Left lung (tissue), 10 donors: ENCODE data around the gene PYROXD2. TPM values are rescaled to one million over a fixed set of nuclear protein-coding genes. Genes with fewer than 3 reads are reported as not detected.

Experiments
- ATAC-seq: fragments of 200-7000 bp; cut with Tn5 transposase; one replicate; pipeline ENCODE4 v1.9.1; 2020; ENCODE audit warnings: moderate library complexity
- DNase-seq, 4 donors: peaks; one replicate each; pipeline ENCODE4 v3.0.0-alpha.2; 2013 to 2020
- H3K27ac ChIP-seq, 2 donors: fragments of 200-600 bp; sonication (generic) in 1 of 2; one replicate each; pipeline versions ENCODE4 v1.5.0 to v1.8.0; 2020 to 2021
- H3K27me3 ChIP-seq, 2 donors: fragments of 200-600 bp; sonication (generic) in 1 of 2; one replicate each; pipeline versions ENCODE4 v1.5.0 to v1.8.0; 2020 to 2021
- H3K36me3 ChIP-seq, 2 donors: fragments of 200-600 bp; sonication (generic) in 1 of 2; one replicate each; pipeline versions ENCODE4 v1.5.0 to v1.8.0; 2020 to 2021
- H3K4me1 ChIP-seq, 2 donors: fragments of 200-600 bp; one replicate each; pipeline ENCODE4 v1.8.0; 2021
- H3K4me3 ChIP-seq, 2 donors: fragments of 200-600 bp; sonication (generic) in 1 of 2; one replicate each; pipeline versions ENCODE4 v1.5.0 to v1.8.0; 2020 to 2021; ENCODE audit warnings: mild to moderate bottlenecking in 1 of 2
- H3K9me3 ChIP-seq, 2 donors: fragments of 200-600 bp; sonication (generic) in 1 of 2; one replicate each; pipeline versions ENCODE4 v1.5.0 to v1.8.0; 2020 to 2021
- CTCF ChIP-seq, 2 donors: fragments of 200-600 bp; sonication (generic) in 1 of 2; IDR thresholded peaks; one replicate each; pipeline versions ENCODE4 v1.5.0 to v1.8.0; 2021; ENCODE audit warnings: antibody characterized with exemption in 2 of 2
- intact Hi-C, 2 donors: fragments of 100-400 bp; cut with DNase I; formaldehyde crosslinking; loops; one replicate each; pipeline versions ENCODE4 v1.11.2 to v1.14.2; 2022
- polyA plus RNA-seq, 6 donors: library from polyadenylated mRNA; unstranded; fragments of 120-200 nt; gene quantifications; one replicate each; pipeline ENCODE4 v1.2.1, GENCODE V29; 2013; ENCODE audit not compliant: insufficient read length in 6 of 6
- total RNA-seq, 2 donors: library from RNA; stranded (reverse); fragmentation: NEBNext Ultra II Directional; extraction: Animal tissue kit (Norgen Biotek cat#: 25700); gene quantifications; one replicate each; pipeline ENCODE4 v1.2.1, GENCODE V29; 2021
- donor health status: DM: no; HTN: yes; CAD: no.
- donor health status: DM: no; HTN: no; CAD: no.

Gene PYROXD2
- total and polyA plus RNA-seq, 8 donors = 8.2 to 48.2 (median 38.3) TPM

- Histone ChIP-seq H3K36me3 (peaks cover 0 to 96% of the 10 kb centered on the region in 2 donors), H3K4me3 (no peak overlapping the region), H3K9me3 (no peaks in the 10 kb centered on the region), H3K27me3 (no peaks in the 10 kb centered on the region), H3K4me1 (no peaks in the 10 kb centered on the region), H3K27ac (no peak overlapping the region)
- TF ChIP-seq CTCF (IDR thresholded peaks at IDR 0.05) = no peak
- intact Hi-C loops = no loop called here
- DNase-seq (no peak), ATAC-seq (no peak)
Measured at GRCh38 chr10:98424295-98425254, 9.6 kb upstream of the PYROXD2 start.

- Histone ChIP-seq H3K4me3 (no peak overlapping the region), H3K27me3 (no peaks in the 10 kb centered on the region), H3K27ac (no peak overlapping the region), H3K4me1 (no peaks in the 10 kb centered on the region), H3K9me3 (no peaks in the 10 kb centered on the region), H3K36me3 (peaks cover 0 to 96% of the 10 kb centered on the region in 2 donors)
- DNase-seq (no peak), ATAC-seq (no peak)
- no peak for TF ChIP-seq CTCF (IDR thresholded peaks at IDR 0.05)
- intact Hi-C loops = no loop called here
Measured at GRCh38 chr10:98423691-98424120, 8.7 kb upstream of the PYROXD2 start.

GRCh38 chr10:98422182-98422581 is 7.2 kb upstream of the PYROXD2 start:
- ATAC-seq = no peak
- no peak for TF ChIP-seq CTCF (IDR thresholded peaks at IDR 0.05)
- peaks cover 0 to 96% of the 10 kb centered on the region in 2 donors for H3K36me3 ChIP-seq
- H3K27ac ChIP-seq = no peak overlapping the region
- intact Hi-C loops = no loop called here
- DNase-seq = no peak
- no peak overlapping the region for H3K4me3 ChIP-seq
- H3K27me3 ChIP-seq = no peaks in the 10 kb centered on the region
- no peaks in the 10 kb centered on the region for H3K4me1 ChIP-seq
- H3K9me3 ChIP-seq = no peaks in the 10 kb centered on the region

- intact Hi-C loops = no loop called here
- Histone ChIP-seq H3K9me3 (no peaks in the 10 kb centered on the region), H3K27ac (no peak overlapping the region), H3K36me3 (peaks cover 0 to 93% of the 10 kb centered on the region in 2 donors), H3K27me3 (no peaks in the 10 kb centered on the region), H3K4me1 (peaks cover under 1 to 1% of the 10 kb centered on the region in 2 donors), H3K4me3 (no peak overlapping the region)
- ATAC-seq = no peak
- DNase-seq = no peak
- no peak for TF ChIP-seq CTCF (IDR thresholded peaks at IDR 0.05)
Measured at GRCh38 chr10:98420786-98421185, 5.8 kb upstream of the PYROXD2 start.

GRCh38 chr10:98419469-98420261 is 4.7 kb upstream of the PYROXD2 start:
- Histone ChIP-seq H3K27ac (no peak overlapping the region), H3K4me3 (no peak overlapping the region), H3K27me3 (no peaks in the 10 kb centered on the region), H3K36me3 (peaks cover 0 to 82% of the 10 kb centered on the region in 2 donors), H3K9me3 (no peaks in the 10 kb centered on the region), H3K4me1 (peaks cover 11 to 12% of the 10 kb centered on the region in 2 donors)
- intact Hi-C loops = no loop called here
- no peak for TF ChIP-seq CTCF (IDR thresholded peaks at IDR 0.05)
- DNase-seq = no peak
- no peak for ATAC-seq
